ENCODE results near the gene VSIR. TPM values are rescaled to one million over a fixed set of nuclear protein-coding genes. Genes with fewer than 3 reads are reported as not detected.

Gene VSIR
- total RNA-seq, 6 experiments from 2014 or later: 6.1 to 17.1 (median 10.1) TPM

- no peaks in the 10 kb centered on the region for H3K36me3 ChIP-seq
- TF ChIP-seq POLR2A (IDR thresholded peaks at IDR 0.05): no peak
- TF ChIP-seq, protein P1, sequence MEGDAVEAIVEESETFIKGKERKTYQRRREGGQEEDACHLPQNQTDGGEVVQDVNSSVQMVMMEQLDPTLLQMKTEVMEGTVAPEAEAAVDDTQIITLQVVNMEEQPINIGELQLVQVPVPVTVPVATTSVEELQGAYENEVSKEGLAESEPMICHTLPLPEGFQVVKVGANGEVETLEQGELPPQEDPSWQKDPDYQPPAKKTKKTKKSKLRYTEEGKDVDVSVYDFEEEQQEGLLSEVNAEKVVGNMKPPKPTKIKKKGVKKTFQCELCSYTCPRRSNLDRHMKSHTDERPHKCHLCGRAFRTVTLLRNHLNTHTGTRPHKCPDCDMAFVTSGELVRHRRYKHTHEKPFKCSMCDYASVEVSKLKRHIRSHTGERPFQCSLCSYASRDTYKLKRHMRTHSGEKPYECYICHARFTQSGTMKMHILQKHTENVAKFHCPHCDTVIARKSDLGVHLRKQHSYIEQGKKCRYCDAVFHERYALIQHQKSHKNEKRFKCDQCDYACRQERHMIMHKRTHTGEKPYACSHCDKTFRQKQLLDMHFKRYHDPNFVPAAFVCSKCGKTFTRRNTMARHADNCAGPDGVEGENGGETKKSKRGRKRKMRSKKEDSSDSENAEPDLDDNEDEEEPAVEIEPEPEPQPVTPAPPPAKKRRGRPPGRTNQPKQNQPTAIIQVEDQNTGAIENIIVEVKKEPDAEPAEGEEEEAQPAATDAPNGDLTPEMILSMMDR (IDR thresholded peaks at IDR 0.05): no peak
- WGBS (ENCODE audit: insufficient coverage, low coverage, low lambda C conversion rate, missing lambda C conversion rate): 80% methylated on average over 3 of the region's 8 CpGs
- no peak overlapping the region for H3K4me3 ChIP-seq
- intact Hi-C loops (cut with DNase I): no loop called here
- no peak for DNase-seq
- no peak overlapping the region for H3K27ac ChIP-seq
- peaks cover 0 to 29% (median 2%) of the 10 kb centered on the region in 4 donors for H3K4me1 ChIP-seq
- no peaks in the 10 kb centered on the region for H3K9me3 ChIP-seq
- H3K27me3 ChIP-seq: no peaks in the 10 kb centered on the region
- no peak for ATAC-seq
Measured at GRCh38 chr10:71744897-71745663, 28.2 kb downstream of the VSIR start.

DNA sequence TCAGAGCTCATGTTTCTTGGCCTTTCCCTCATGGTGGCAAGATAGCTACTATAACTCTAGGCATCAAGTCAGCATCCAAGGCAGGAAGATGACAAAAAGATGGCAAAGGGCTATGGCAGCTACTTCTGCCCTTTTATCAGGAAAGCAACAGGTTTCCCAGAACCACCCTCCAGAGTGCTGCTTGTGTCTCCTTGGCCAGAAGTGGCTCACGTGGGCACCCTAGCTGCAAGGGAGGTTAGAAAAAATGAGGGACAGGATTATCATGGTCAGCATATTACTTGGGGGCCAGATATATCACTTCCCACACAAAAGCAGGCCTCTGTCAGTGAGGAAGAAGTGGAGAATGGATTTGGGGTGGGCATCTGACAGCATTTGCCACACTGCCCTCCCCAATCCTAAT, 29.5 kb downstream of the VSIR start:
- no peak overlapping the region for H3K4me3 ChIP-seq
- H3K27me3 ChIP-seq: no peaks in the 10 kb centered on the region
- H3K9me3 ChIP-seq: no peaks in the 10 kb centered on the region
- DNase-seq: no peak
- no peaks in the 10 kb centered on the region for H3K36me3 ChIP-seq
- H3K4me1 ChIP-seq: peaks cover 0 to 24% (median 2%) of the 10 kb centered on the region in 4 donors
- H3K27ac ChIP-seq: no peak overlapping the region
- WGBS (ENCODE audit: insufficient coverage, low coverage, low lambda C conversion rate, missing lambda C conversion rate): 100% methylated on average over 1 of the region's 1 CpG
- ATAC-seq: no peak
- intact Hi-C loops (cut with DNase I): no loop called here
- TF ChIP-seq POLR2A (IDR thresholded peaks at IDR 0.05): no peak
- TF ChIP-seq, protein P1 (IDR thresholded peaks at IDR 0.05): no peak

- TF ChIP-seq, protein P1 (IDR thresholded peaks at IDR 0.05): no peak
- no peak for TF ChIP-seq POLR2A (IDR thresholded peaks at IDR 0.05)
- intact Hi-C loops (cut with DNase I): no loop called here
- no peak overlapping the region for H3K27ac ChIP-seq
Measured at GRCh38 chr10:71743089-71743838, 30.1 kb downstream of the VSIR start.

DNA sequence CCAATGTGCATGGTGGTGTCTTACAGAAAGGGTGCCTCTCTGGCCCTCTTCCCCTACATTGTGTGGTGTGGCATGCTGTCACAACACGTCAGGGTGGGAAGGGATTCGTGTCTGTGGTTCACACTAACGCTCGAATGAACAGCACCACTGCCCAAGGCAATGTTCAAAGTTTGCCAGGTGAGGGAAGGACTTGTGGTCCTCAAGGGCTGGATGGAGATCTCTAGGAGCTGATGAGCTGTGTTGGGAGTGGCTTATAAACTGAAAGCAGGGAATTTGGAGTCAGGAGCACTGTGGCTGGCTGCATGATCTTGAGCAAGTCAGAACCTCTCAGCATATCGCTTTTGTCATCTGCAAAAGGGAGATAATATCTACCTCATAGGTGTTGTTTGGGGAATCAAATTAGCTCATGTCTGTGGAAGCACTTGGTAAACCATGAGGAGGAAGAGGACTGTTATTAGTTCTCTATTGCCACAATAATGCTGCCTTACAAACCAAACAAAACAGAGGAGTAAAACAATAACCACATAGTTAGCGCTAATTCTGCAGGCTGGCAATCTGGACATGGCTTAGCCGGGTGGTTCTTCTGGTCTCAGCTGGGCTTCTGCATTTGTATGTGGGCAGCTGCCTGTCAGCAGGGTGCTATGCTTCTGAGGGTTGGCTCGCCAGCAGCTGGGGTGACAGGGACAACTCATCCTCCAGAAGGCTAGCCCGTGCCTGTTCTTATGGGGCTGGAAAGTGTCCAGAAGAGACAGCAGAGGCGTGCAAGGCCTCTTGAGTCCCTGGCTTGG, 30.8 kb downstream of the VSIR start:
- ATAC-seq (no peak), DNase-seq (no peak)
- Histone ChIP-seq H3K27ac (no peak overlapping the region), H3K4me3 (no peak overlapping the region), H3K27me3 (no peaks in the 10 kb centered on the region), H3K4me1 (peaks cover 0 to 13% (median 2%) of the 10 kb centered on the region in 4 donors), H3K36me3 (no peaks in the 10 kb centered on the region), H3K9me3 (no peaks in the 10 kb centered on the region)
- WGBS (ENCODE audit: insufficient coverage, low coverage, low lambda C conversion rate, missing lambda C conversion rate): 82% methylated on average over 5 of the region's 10 CpGs
- TF ChIP-seq, protein P1 (IDR thresholded peaks at IDR 0.05): no peak
- TF ChIP-seq POLR2A (IDR thresholded peaks at IDR 0.05): no peak
- intact Hi-C loops (cut with DNase I): no loop called here

More at GRCh38 chr10:71743089-71743838, 30.1 kb downstream of the VSIR start:
- H3K27me3 ChIP-seq: no peaks in the 10 kb centered on the region
- H3K4me3 ChIP-seq: no peak overlapping the region
- H3K9me3 ChIP-seq: no peaks in the 10 kb centered on the region
- H3K4me1 ChIP-seq: peaks cover 0 to 21% (median 2%) of the 10 kb centered on the region in 4 donors
- no peak for DNase-seq
- no peaks in the 10 kb centered on the region for H3K36me3 ChIP-seq
- WGBS (ENCODE audit: insufficient coverage, low coverage, low lambda C conversion rate, missing lambda C conversion rate): 60% methylated on average over 1 of the region's 4 CpGs
- ATAC-seq: no peak

Measured in right lobe of liver (tissue), 6 donors.